ENCODE results near the gene APOA1.

APOA1 gene

GRCh38 chr11:116798368-116798767, 39.1 kb downstream of the APOA1 start:
- Histone ChIP-seq H4K20me1 (ENCODE audit: insufficient read depth, low read length, poor library complexity, severe bottlenecking) (no peaks in the 10 kb centered on the region), H3K9me3 (ENCODE audit: insufficient read depth, low read depth, low read length) (no peaks in the 10 kb centered on the region), H3K4me3 (ENCODE audit: low read length, poor library complexity, severe bottlenecking) (no peak overlapping the region), H3K9ac (ENCODE audit: low read depth, low read length, poor library complexity, severe bottlenecking) (no peak overlapping the region), H2AFZ (ENCODE audit: low read length) (no peak overlapping the region), H3K9me2 (replicated peaks; ENCODE audit: low read depth, low read length) (no peaks in the 10 kb centered on the region), H3K36me3 (ENCODE audit: insufficient read depth, low read length) (no peaks in the 10 kb centered on the region), H3K4me1 (ENCODE audit: insufficient read depth, low read length, poor library complexity, severe bottlenecking) (no peaks in the 10 kb centered on the region), H3K27me3 (ENCODE audit: insufficient read depth, low read length, poor library complexity, severe bottlenecking) (no peaks in the 10 kb centered on the region), H3K4me2 (ENCODE audit: low read depth, low read length, poor library complexity, severe bottlenecking) (no peak overlapping the region), H3K79me2 (ENCODE audit: insufficient read depth, low read length) (no peaks in the 10 kb centered on the region), H3F3A (ENCODE audit: low read depth) (no peaks in the 10 kb centered on the region)
- TF ChIP-seq EZH2phosphoT487 (IDR thresholded peaks at IDR 0.05; ENCODE audit: borderline replicate concordance) (no peak), CTCF (conservative IDR thresholded peaks at IDR 0.05; ENCODE audit: low read length) (no peak)

GRCh38 chr11:116797816-116798215, 39.6 kb downstream of the APOA1 start:
- H3K4me2 ChIP-seq (ENCODE audit: low read depth, low read length, poor library complexity, severe bottlenecking) = no peak overlapping the region
- no peak for TF ChIP-seq CTCF (conservative IDR thresholded peaks at IDR 0.05; ENCODE audit: low read length)
- TF ChIP-seq EZH2phosphoT487 (IDR thresholded peaks at IDR 0.05; ENCODE audit: borderline replicate concordance) = no peak
- no peaks in the 10 kb centered on the region for H3K9me2 ChIP-seq (replicated peaks; ENCODE audit: low read depth, low read length)
- no peaks in the 10 kb centered on the region for H4K20me1 ChIP-seq (ENCODE audit: insufficient read depth, low read length, poor library complexity, severe bottlenecking)
- H2AFZ ChIP-seq (ENCODE audit: low read length) = no peak overlapping the region
- no peak overlapping the region for H3K9ac ChIP-seq (ENCODE audit: low read depth, low read length, poor library complexity, severe bottlenecking)
- no peaks in the 10 kb centered on the region for H3K4me1 ChIP-seq (ENCODE audit: insufficient read depth, low read length, poor library complexity, severe bottlenecking)
- no peaks in the 10 kb centered on the region for H3K79me2 ChIP-seq (ENCODE audit: insufficient read depth, low read length)
- no peaks in the 10 kb centered on the region for H3K27me3 ChIP-seq (ENCODE audit: insufficient read depth, low read length, poor library complexity, severe bottlenecking)
- no peaks in the 10 kb centered on the region for H3K36me3 ChIP-seq (ENCODE audit: insufficient read depth, low read length)
- no peaks in the 10 kb centered on the region for H3F3A ChIP-seq (ENCODE audit: low read depth)
- no peak overlapping the region for H3K4me3 ChIP-seq (ENCODE audit: low read length, poor library complexity, severe bottlenecking)
- H3K9me3 ChIP-seq (ENCODE audit: insufficient read depth, low read depth, low read length) = no peaks in the 10 kb centered on the region

GRCh38 chr11:116796548-116796947, 40.9 kb downstream of the APOA1 start:
- H3F3A ChIP-seq (ENCODE audit: low read depth) = no peaks in the 10 kb centered on the region
- H3K9me3 ChIP-seq (ENCODE audit: insufficient read depth, low read depth, low read length) = no peaks in the 10 kb centered on the region
- no peak overlapping the region for H2AFZ ChIP-seq (ENCODE audit: low read length)
- H3K9me2 ChIP-seq (replicated peaks; ENCODE audit: low read depth, low read length) = no peaks in the 10 kb centered on the region
- no peaks in the 10 kb centered on the region for H3K27me3 ChIP-seq (ENCODE audit: insufficient read depth, low read length, poor library complexity, severe bottlenecking)
- TF ChIP-seq CTCF (conservative IDR thresholded peaks at IDR 0.05; ENCODE audit: low read length) = no peak
- TF ChIP-seq EZH2phosphoT487 (IDR thresholded peaks at IDR 0.05; ENCODE audit: borderline replicate concordance) = no peak
- no peaks in the 10 kb centered on the region for H3K79me2 ChIP-seq (ENCODE audit: insufficient read depth, low read length)
- H3K4me3 ChIP-seq (ENCODE audit: low read length, poor library complexity, severe bottlenecking) = no peak overlapping the region
- no peak overlapping the region for H3K4me2 ChIP-seq (ENCODE audit: low read depth, low read length, poor library complexity, severe bottlenecking)
- H3K36me3 ChIP-seq (ENCODE audit: insufficient read depth, low read length) = no peaks in the 10 kb centered on the region
- H3K9ac ChIP-seq (ENCODE audit: low read depth, low read length, poor library complexity, severe bottlenecking) = no peak overlapping the region
- no peaks in the 10 kb centered on the region for H3K4me1 ChIP-seq (ENCODE audit: insufficient read depth, low read length, poor library complexity, severe bottlenecking)
- H4K20me1 ChIP-seq (ENCODE audit: insufficient read depth, low read length, poor library complexity, severe bottlenecking) = no peaks in the 10 kb centered on the region

Measured in Loucy (cell line).